ENCODE measurements around the gene FBXL16. TPM values are rescaled to one million over a fixed set of nuclear protein-coding genes. Genes with fewer than 3 reads are reported as not detected.
A peak's percentile ranks its signal among the peaks of the same experiment; 100 is the strongest.

FBXL16 gene
- total RNA-seq, 4 donors from 2014 or later = 13.7 to 23.1 (median 17.9) TPM

GRCh38 chr16:700684-701584, 4.7 kb downstream of the FBXL16 start:
- WGBS = no CpG with 5 or more reads among the region's 76 CpGs
- Histone ChIP-seq H3K27ac (no peak overlapping the region), H3K27me3 (peaks cover 97% of the 10 kb centered on the region), H3K9me3 (no peaks in the 10 kb centered on the region), H3K36me3 (no peaks in the 10 kb centered on the region), H3K4me1 (peaks cover 26% of the 10 kb centered on the region), H3K4me3 (no peak overlapping the region)
- DNase-seq (ENCODE audit: low spot score in 2 of 2) = no peak
- TF ChIP-seq EP300 (IDR thresholded peaks at IDR 0.05) (no peak), POLR2AphosphoS5 (IDR thresholded peaks at IDR 0.05) (no peak)

- H3K9me3 ChIP-seq = no peaks in the 10 kb centered on the region
- H3K27me3 ChIP-seq = peaks cover 98% of the 10 kb centered on the region
- TF ChIP-seq POLR2A (IDR thresholded peaks at IDR 0.05) = no peak
- no peak for DNase-seq (ENCODE audit: low spot score in 2 of 2)
- H3K27ac ChIP-seq = no peak overlapping the region
- no peaks in the 10 kb centered on the region for H3K36me3 ChIP-seq
- 75% methylated on average over 8 of the region's 19 CpGs for WGBS
- H3K4me3 ChIP-seq = no peak overlapping the region
- peaks cover 33% of the 10 kb centered on the region for H3K4me1 ChIP-seq
These were observed 6.5 kb downstream of the FBXL16 start for GRCh38 chr16:698911-699671.

GRCh38 chr16:695355-696089, 10.1 kb downstream of the FBXL16 start:
- Histone ChIP-seq H3K27ac (peak overlapping the region; percentile 82), H3K9me3 (no peaks in the 10 kb centered on the region), H3K4me1 (peaks cover 53% of the 10 kb centered on the region), H3K27me3 (peaks cover 85% of the 10 kb centered on the region), H3K36me3 (no peaks in the 10 kb centered on the region), H3K4me3 (peak overlapping the region; percentile 50)
- 6% methylated on average over 17 of the region's 71 CpGs for WGBS
- DNase-seq (ENCODE audit: low spot score in 2 of 2) = peak in 1 of 2 donors; percentile 89
- peak in 2 of 3 donors; percentile 16 to 45 for TF ChIP-seq POLR2AphosphoS5 (IDR thresholded peaks at IDR 0.05)
- no peak for TF ChIP-seq EP300 (IDR thresholded peaks at IDR 0.05)
- no peak for TF ChIP-seq CTCF (IDR thresholded peaks at IDR 0.05)
- TF ChIP-seq POLR2A (IDR thresholded peaks at IDR 0.05) = no peak

GRCh38 chr16:694863-695354, 10.7 kb downstream of the FBXL16 start:
- Histone ChIP-seq H3K4me1 (peaks cover 53% of the 10 kb centered on the region), H3K9me3 (no peaks in the 10 kb centered on the region), H3K4me3 (peak overlapping the region; percentile 50), H3K27ac (peak overlapping the region; percentile 22), H3K27me3 (peaks cover 79% of the 10 kb centered on the region), H3K36me3 (no peaks in the 10 kb centered on the region)
- DNase-seq (ENCODE audit: low spot score in 2 of 2) = no peak
- WGBS = 2% methylated on average over 21 of the region's 37 CpGs
- TF ChIP-seq EP300 (IDR thresholded peaks at IDR 0.05) (no peak), POLR2AphosphoS5 (IDR thresholded peaks at IDR 0.05) (no peak), CTCF (IDR thresholded peaks at IDR 0.05) (no peak), POLR2A (IDR thresholded peaks at IDR 0.05) (no peak)

- H3K9me3 ChIP-seq = no peaks in the 10 kb centered on the region
- H3K27me3 ChIP-seq = peaks cover 73% of the 10 kb centered on the region
- no peak for DNase-seq (ENCODE audit: low spot score in 2 of 2)
- peak overlapping the region; percentile 22 for H3K27ac ChIP-seq
- H3K36me3 ChIP-seq = no peaks in the 10 kb centered on the region
- TF ChIP-seq POLR2AphosphoS5 (IDR thresholded peaks at IDR 0.05) (no peak), EP300 (IDR thresholded peaks at IDR 0.05) (no peak), POLR2A (IDR thresholded peaks at IDR 0.05) (no peak), CTCF (IDR thresholded peaks at IDR 0.05) (no peak)
- 5% methylated on average over 10 of the region's 64 CpGs for WGBS
- peaks cover 58% of the 10 kb centered on the region for H3K4me1 ChIP-seq
- H3K4me3 ChIP-seq = peak overlapping the region; percentile 50
These were observed 11.3 kb downstream of the FBXL16 start for GRCh38 chr16:694187-694862.

Measured in suprapubic skin (tissue), 4 donors.